K562 (cell line): Measurements from ENCODE around the gene HACD1. TPM values are rescaled to one million over a fixed set of nuclear protein-coding genes. Genes with fewer than 3 reads are reported as not detected.

Experiments
- MXD1 ChIP-seq: fragments of 250-450 bp; sonication (Bioruptor Pico); IDR thresholded peaks from 2 replicates; pipeline ENCODE4 v1.8.0; 2021; ENCODE audit warnings: borderline replicate concordance, mild to moderate bottlenecking, moderate library complexity; ENCODE audit not compliant: poor library complexity, severe bottlenecking
- NKRF ChIP-seq: fragments of 450-650 bp; IDR thresholded peaks from 2 replicates; pipeline ENCODE4 v1.6.1; 2016; ENCODE audit warnings: borderline replicate concordance
- SP2 ChIP-seq: IDR thresholded peaks from 2 replicates; pipeline ENCODE4 v1.6.1; 2011; ENCODE audit warnings: mild to moderate bottlenecking, low read depth, low read length, moderate library complexity; ENCODE audit not compliant: poor library complexity, severe bottlenecking; ENCODE audit errors: extremely low read depth
- ZC3H4 ChIP-seq: sonication (generic); formaldehyde crosslinking; IDR thresholded peaks from 2 replicates; pipeline ENCODE4 v1.9.0; 2021; ENCODE audit warnings: missing genetic modification reagents, borderline replicate concordance
- ZNF217 ChIP-seq: sonication (generic); formaldehyde crosslinking; IDR thresholded peaks from 2 replicates; pipeline ENCODE4 v1.8.0; 2022; ENCODE audit warnings: mild to moderate bottlenecking, missing genetic modification reagents
- ZNF311 ChIP-seq: fragments of 250-450 bp; sonication (Bioruptor Pico); IDR thresholded peaks from 2 replicates; pipeline ENCODE4 v1.4.0; 2020; ENCODE audit warnings: mild to moderate bottlenecking, moderate library complexity
- ZNF449 ChIP-seq: fragments of 250-450 bp; sonication (Bioruptor Pico); IDR thresholded peaks from 2 replicates; pipeline ENCODE4 v1.8.0; 2022; ENCODE audit warnings: moderate library complexity, mild to moderate bottlenecking, inconsistent platforms
- ZNF518B ChIP-seq: fragments of 250-450 bp; sonication (Bioruptor Pico); IDR thresholded peaks from 2 replicates; pipeline ENCODE4 v1.5.0; 2021; ENCODE audit warnings: mild to moderate bottlenecking, moderate library complexity
- ZNF583 ChIP-seq: fragments of 250-450 bp; sonication (Bioruptor Pico); IDR thresholded peaks from 2 replicates; pipeline ENCODE4 v1.4.0; 2020
- polyA plus RNA-seq, 8 experiments: library from polyadenylated mRNA; depleted of rRNA in 4 of 8; stranded (reverse) in 5 of 8; unstranded in 3 of 8; fragments of >200 nt; fragmentation: Nextera tagmentation in 2 of 8; fragmentation: Illumina TruSeq in 1 of 8; extraction: Ambion mirVana in 2 of 8; extraction: Trizol in 1 of 8; gene quantifications; 2 replicates each; pipeline versions ENCODE4 v1.2.1 to v1.2.3, GENCODE V29; 2011 to 2014; ENCODE audit warnings: inconsistent platforms in 1 of 8, missing spikeins in 1 of 8
- total RNA-seq, 7 experiments: library from RNA; depleted of rRNA in 6 of 7; stranded (reverse); fragments of >200 nt in 6 of 7; fragmentation: Illumina TruSeq in 2 of 7; extraction: Trizol in 2 of 7; gene quantifications; 2 replicates each; pipeline versions ENCODE4 v1.2.1 to v1.2.3, GENCODE V29; 2011 to 2021; ENCODE audit warnings: low replicate concordance in 1 of 7
- TF ChIP-seq, protein P1 (sequence below): sonication (generic); formaldehyde crosslinking; IDR thresholded peaks from 2 replicates; pipeline ENCODE4 v1.8.1; 2023; ENCODE audit warnings: mild to moderate bottlenecking, missing genetic modification reagents
- TF ChIP-seq, protein P2 (sequence below): fragments of 450-650 bp; IDR thresholded peaks from 2 replicates; pipeline ENCODE4 v1.6.1; 2016; ENCODE audit warnings: mild to moderate bottlenecking
- TF ChIP-seq, protein P3 (sequence below): fragments of 200-800 bp; sonication (Bioruptor generic); IDR thresholded peaks from 2 replicates; pipeline ENCODE4 v1.6.1; 2017; ENCODE audit warnings: missing genetic modification characterization, missing compliant biosample characterization

HACD1 gene
- total and polyA plus RNA-seq, 9 of the 15 experiments (the other 6 are each of a cell fraction or from before 2014, with no cell fraction given) = 0.99 to 4.5 (median 2.4) TPM

GRCh38 chr10:17643339-17643754, 26.2 kb upstream of the HACD1 start (continued):
- TF ChIP-seq, protein P1, sequence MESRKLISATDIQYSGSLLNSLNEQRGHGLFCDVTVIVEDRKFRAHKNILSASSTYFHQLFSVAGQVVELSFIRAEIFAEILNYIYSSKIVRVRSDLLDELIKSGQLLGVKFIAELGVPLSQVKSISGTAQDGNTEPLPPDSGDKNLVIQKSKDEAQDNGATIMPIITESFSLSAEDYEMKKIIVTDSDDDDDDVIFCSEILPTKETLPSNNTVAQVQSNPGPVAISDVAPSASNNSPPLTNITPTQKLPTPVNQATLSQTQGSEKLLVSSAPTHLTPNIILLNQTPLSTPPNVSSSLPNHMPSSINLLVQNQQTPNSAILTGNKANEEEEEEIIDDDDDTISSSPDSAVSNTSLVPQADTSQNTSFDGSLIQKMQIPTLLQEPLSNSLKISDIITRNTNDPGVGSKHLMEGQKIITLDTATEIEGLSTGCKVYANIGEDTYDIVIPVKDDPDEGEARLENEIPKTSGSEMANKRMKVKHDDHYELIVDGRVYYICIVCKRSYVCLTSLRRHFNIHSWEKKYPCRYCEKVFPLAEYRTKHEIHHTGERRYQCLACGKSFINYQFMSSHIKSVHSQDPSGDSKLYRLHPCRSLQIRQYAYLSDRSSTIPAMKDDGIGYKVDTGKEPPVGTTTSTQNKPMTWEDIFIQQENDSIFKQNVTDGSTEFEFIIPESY (CRISPR knock-in tag) = no peak
- TF ChIP-seq ZNF217 (CRISPR knock-in tag) (no peak), MXD1 (CRISPR knock-in tag) (peak; percentile 40), ZNF449 (no peak), ZNF518B (CRISPR knock-in tag) (no peak), ZC3H4 (CRISPR knock-in tag) (no peak), NKRF (peak; percentile 78; the same call in 1 of the 2 replicates), SP2 (no peak), ZNF583 (no peak), ZNF311 (no peak)
- TF ChIP-seq, protein P2, sequence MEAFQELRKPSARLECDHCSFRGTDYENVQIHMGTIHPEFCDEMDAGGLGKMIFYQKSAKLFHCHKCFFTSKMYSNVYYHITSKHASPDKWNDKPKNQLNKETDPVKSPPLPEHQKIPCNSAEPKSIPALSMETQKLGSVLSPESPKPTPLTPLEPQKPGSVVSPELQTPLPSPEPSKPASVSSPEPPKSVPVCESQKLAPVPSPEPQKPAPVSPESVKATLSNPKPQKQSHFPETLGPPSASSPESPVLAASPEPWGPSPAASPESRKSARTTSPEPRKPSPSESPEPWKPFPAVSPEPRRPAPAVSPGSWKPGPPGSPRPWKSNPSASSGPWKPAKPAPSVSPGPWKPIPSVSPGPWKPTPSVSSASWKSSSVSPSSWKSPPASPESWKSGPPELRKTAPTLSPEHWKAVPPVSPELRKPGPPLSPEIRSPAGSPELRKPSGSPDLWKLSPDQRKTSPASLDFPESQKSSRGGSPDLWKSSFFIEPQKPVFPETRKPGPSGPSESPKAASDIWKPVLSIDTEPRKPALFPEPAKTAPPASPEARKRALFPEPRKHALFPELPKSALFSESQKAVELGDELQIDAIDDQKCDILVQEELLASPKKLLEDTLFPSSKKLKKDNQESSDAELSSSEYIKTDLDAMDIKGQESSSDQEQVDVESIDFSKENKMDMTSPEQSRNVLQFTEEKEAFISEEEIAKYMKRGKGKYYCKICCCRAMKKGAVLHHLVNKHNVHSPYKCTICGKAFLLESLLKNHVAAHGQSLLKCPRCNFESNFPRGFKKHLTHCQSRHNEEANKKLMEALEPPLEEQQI = no peak
- TF ChIP-seq, protein P3, sequence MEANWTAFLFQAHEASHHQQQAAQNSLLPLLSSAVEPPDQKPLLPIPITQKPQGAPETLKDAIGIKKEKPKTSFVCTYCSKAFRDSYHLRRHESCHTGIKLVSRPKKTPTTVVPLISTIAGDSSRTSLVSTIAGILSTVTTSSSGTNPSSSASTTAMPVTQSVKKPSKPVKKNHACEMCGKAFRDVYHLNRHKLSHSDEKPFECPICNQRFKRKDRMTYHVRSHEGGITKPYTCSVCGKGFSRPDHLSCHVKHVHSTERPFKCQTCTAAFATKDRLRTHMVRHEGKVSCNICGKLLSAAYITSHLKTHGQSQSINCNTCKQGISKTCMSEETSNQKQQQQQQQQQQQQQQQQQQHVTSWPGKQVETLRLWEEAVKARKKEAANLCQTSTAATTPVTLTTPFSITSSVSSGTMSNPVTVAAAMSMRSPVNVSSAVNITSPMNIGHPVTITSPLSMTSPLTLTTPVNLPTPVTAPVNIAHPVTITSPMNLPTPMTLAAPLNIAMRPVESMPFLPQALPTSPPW (CRISPR knock-in tag) = no peak
